Activated CD4-positive, alpha-beta T cell treated with anti-CD3 and anti-CD28 coated beads, Interleukin-2, amount 10 ng/mL, durations not matched to agents 24 days and 14 days (primary cell): ENCODE results near the gene GALNT18. TPM values are rescaled to one million over a fixed set of nuclear protein-coding genes. Genes with fewer than 3 reads are reported as not detected.

Experiments used
- DNase-seq: peaks from one replicate; pipeline ENCODE4 v3.0.0; 2022
- H3K27ac Mint-ChIP-seq: one replicate; pipeline ENCODE4 v1.8.0; 2022; ENCODE audit warnings: mild to moderate bottlenecking, mixed read lengths
- H3K27me3 Mint-ChIP-seq: one replicate; pipeline ENCODE4 v1.8.0; 2022; ENCODE audit warnings: mixed read lengths
- H3K36me3 Mint-ChIP-seq: one replicate; pipeline ENCODE4 v1.8.0; 2022; ENCODE audit warnings: low read depth, mild to moderate bottlenecking, mixed read lengths
- H3K4me1 Mint-ChIP-seq: one replicate; pipeline ENCODE4 v1.8.0; 2021; ENCODE audit warnings: mixed read lengths
- H3K4me3 Mint-ChIP-seq: one replicate; pipeline ENCODE4 v1.8.0; 2022; ENCODE audit warnings: mild to moderate bottlenecking, moderate library complexity, mixed read lengths
- H3K9me3 Mint-ChIP-seq: one replicate; pipeline ENCODE4 v1.8.0; 2021; ENCODE audit warnings: mixed read lengths
- intact Hi-C: fragments of 100-400 bp; cut with micrococcal nuclease; formaldehyde crosslinking; loops from one replicate; pipeline ENCODE4 v1.15.1; 2023
- total RNA-seq: library from RNA; stranded (reverse); gene quantifications from 2 replicates; pipeline ENCODE4 v1.2.3, GENCODE V29; 2022

The GALNT18 gene
- total RNA-seq, 1 donor from 2014 or later: 8.6 TPM

DNA sequence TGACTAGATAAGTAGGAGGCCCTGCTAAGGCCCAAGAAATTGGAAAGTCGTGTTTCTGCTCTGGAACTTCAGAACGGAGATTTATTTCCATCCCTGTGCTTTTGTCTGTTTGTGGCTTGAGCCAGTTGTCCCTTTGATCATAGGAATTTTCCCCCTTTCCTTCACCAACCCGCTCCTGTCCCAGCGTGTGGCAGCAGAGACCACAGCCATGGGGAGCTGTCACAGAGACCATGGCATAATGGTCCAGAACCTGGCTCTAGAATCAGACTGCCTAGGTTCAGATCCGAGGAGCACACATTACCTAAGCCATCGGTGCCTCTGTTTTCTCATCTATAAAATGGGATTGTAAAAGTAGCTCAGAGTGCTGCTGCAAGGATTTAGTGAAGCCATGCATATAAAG, 128.1 kb downstream of the GALNT18 start:
- DNase-seq: no peak
- no peaks in the 10 kb centered on the region for H3K9me3 Mint-ChIP-seq
- H3K27ac Mint-ChIP-seq: no peak overlapping the region
- H3K36me3 Mint-ChIP-seq: no peaks in the 10 kb centered on the region
- intact Hi-C loops: no loop called here
- H3K4me1 Mint-ChIP-seq: no peaks in the 10 kb centered on the region
- H3K27me3 Mint-ChIP-seq: peaks cover 2% of the 10 kb centered on the region
- no peak overlapping the region for H3K4me3 Mint-ChIP-seq

- no peak overlapping the region for H3K4me3 Mint-ChIP-seq
- H3K4me1 Mint-ChIP-seq: no peaks in the 10 kb centered on the region
- intact Hi-C loops: no loop called here
- no peaks in the 10 kb centered on the region for H3K9me3 Mint-ChIP-seq
- no peak for DNase-seq
- no peak overlapping the region for H3K27ac Mint-ChIP-seq
- peaks cover 2% of the 10 kb centered on the region for H3K27me3 Mint-ChIP-seq
- no peaks in the 10 kb centered on the region for H3K36me3 Mint-ChIP-seq
Measured at GRCh38 chr11:11491589-11491988, 130.2 kb downstream of the GALNT18 start.

GRCh38 chr11:11491014-11491413, 130.8 kb downstream of the GALNT18 start:
- Mint-ChIP-seq H3K4me1 (no peaks in the 10 kb centered on the region), H3K36me3 (no peaks in the 10 kb centered on the region), H3K9me3 (no peaks in the 10 kb centered on the region), H3K4me3 (no peak overlapping the region), H3K27ac (no peak overlapping the region), H3K27me3 (peaks cover 2% of the 10 kb centered on the region)
- no peak for DNase-seq
- intact Hi-C loops: no loop called here

- H3K4me3 Mint-ChIP-seq: no peak overlapping the region
- no peaks in the 10 kb centered on the region for H3K36me3 Mint-ChIP-seq
- intact Hi-C loops: no loop called here
- DNase-seq: no peak
- no peaks in the 10 kb centered on the region for H3K27me3 Mint-ChIP-seq
- no peaks in the 10 kb centered on the region for H3K4me1 Mint-ChIP-seq
- H3K27ac Mint-ChIP-seq: no peak overlapping the region
- no peaks in the 10 kb centered on the region for H3K9me3 Mint-ChIP-seq
Measured at GRCh38 chr11:11486423-11486822, 135.4 kb downstream of the GALNT18 start.

GRCh38 chr11:11486002-11486401, 135.8 kb downstream of the GALNT18 start:
- Mint-ChIP-seq H3K27me3 (no peaks in the 10 kb centered on the region), H3K27ac (no peak overlapping the region), H3K36me3 (no peaks in the 10 kb centered on the region), H3K4me3 (no peak overlapping the region), H3K9me3 (no peaks in the 10 kb centered on the region), H3K4me1 (no peaks in the 10 kb centered on the region)
- intact Hi-C loops: no loop called here
- no peak for DNase-seq

GRCh38 chr11:11483627-11484026, 138.2 kb downstream of the GALNT18 start:
- no peaks in the 10 kb centered on the region for H3K36me3 Mint-ChIP-seq
- H3K27me3 Mint-ChIP-seq: peaks cover 1% of the 10 kb centered on the region
- no peaks in the 10 kb centered on the region for H3K4me1 Mint-ChIP-seq
- intact Hi-C loops: no loop called here
- H3K27ac Mint-ChIP-seq: no peak overlapping the region
- H3K4me3 Mint-ChIP-seq: no peak overlapping the region
- DNase-seq: no peak
- H3K9me3 Mint-ChIP-seq: no peaks in the 10 kb centered on the region

- no peaks in the 10 kb centered on the region for H3K4me1 Mint-ChIP-seq
- no peaks in the 10 kb centered on the region for H3K36me3 Mint-ChIP-seq
- DNase-seq: no peak
- no peak overlapping the region for H3K27ac Mint-ChIP-seq
- intact Hi-C loops: no loop called here
- H3K27me3 Mint-ChIP-seq: peaks cover 1% of the 10 kb centered on the region
- no peaks in the 10 kb centered on the region for H3K9me3 Mint-ChIP-seq
- H3K4me3 Mint-ChIP-seq: no peak overlapping the region
Measured at GRCh38 chr11:11482730-11483129, 139.1 kb downstream of the GALNT18 start.

- no peaks in the 10 kb centered on the region for H3K9me3 Mint-ChIP-seq
- no peaks in the 10 kb centered on the region for H3K36me3 Mint-ChIP-seq
Measured at GRCh38 chr11:11481371-11481770, 140.4 kb downstream of the GALNT18 start.

DNA sequence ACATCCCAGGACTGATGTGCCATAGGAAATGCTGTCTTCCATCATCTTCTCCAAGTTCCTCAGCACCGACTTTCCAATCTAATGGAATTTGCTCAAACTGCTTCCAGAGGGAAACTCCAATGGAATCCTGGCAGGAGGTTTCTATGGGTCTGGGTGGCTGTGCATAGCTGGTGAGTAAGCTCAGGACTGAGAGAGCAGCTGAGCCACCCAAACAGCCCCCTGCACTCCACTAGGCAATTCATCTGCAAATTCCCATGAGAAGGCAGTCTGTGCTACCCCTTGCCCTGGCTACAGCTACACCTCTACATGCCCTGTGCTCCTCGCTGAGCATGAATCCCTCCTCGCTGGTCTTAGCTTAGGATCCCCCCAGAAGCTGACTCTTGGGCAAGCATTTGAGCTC, 140.8 kb downstream of the GALNT18 start:
- intact Hi-C loops: no loop called here

More at GRCh38 chr11:11481371-11481770, 140.4 kb downstream of the GALNT18 start:
- no peak overlapping the region for H3K27ac Mint-ChIP-seq
- peaks cover 1% of the 10 kb centered on the region for H3K27me3 Mint-ChIP-seq
- no peaks in the 10 kb centered on the region for H3K4me1 Mint-ChIP-seq
- DNase-seq: no peak
- intact Hi-C loops: no loop called here
- no peak overlapping the region for H3K4me3 Mint-ChIP-seq

GRCh38 chr11:11478687-11479086, 143.1 kb downstream of the GALNT18 start:
- H3K36me3 Mint-ChIP-seq: no peaks in the 10 kb centered on the region
- DNase-seq: no peak

More for the DNA sequence above, 140.8 kb downstream of the GALNT18 start:
- no peak for DNase-seq
- Mint-ChIP-seq H3K27ac (no peak overlapping the region), H3K4me3 (no peak overlapping the region), H3K9me3 (no peaks in the 10 kb centered on the region), H3K27me3 (peaks cover 1% of the 10 kb centered on the region), H3K36me3 (no peaks in the 10 kb centered on the region), H3K4me1 (no peaks in the 10 kb centered on the region)

GRCh38 chr11:11477695-11478420, 143.9 kb downstream of the GALNT18 start:
- no peak overlapping the region for H3K27ac Mint-ChIP-seq
- H3K9me3 Mint-ChIP-seq: no peaks in the 10 kb centered on the region
- H3K36me3 Mint-ChIP-seq: no peaks in the 10 kb centered on the region
- DNase-seq: no peak
- no peaks in the 10 kb centered on the region for H3K4me1 Mint-ChIP-seq
- H3K4me3 Mint-ChIP-seq: no peak overlapping the region
- intact Hi-C loops: no loop called here
- peaks cover 1% of the 10 kb centered on the region for H3K27me3 Mint-ChIP-seq

More at GRCh38 chr11:11478687-11479086, 143.1 kb downstream of the GALNT18 start:
- Mint-ChIP-seq H3K9me3 (no peaks in the 10 kb centered on the region), H3K4me3 (no peak overlapping the region), H3K4me1 (no peaks in the 10 kb centered on the region), H3K27me3 (peaks cover 1% of the 10 kb centered on the region), H3K27ac (no peak overlapping the region)
- intact Hi-C loops: no loop called here

GRCh38 chr11:11476971-11477645, 144.7 kb downstream of the GALNT18 start:
- no peak for DNase-seq
- H3K27ac Mint-ChIP-seq: no peak overlapping the region
- intact Hi-C loops: no loop called here
- no peaks in the 10 kb centered on the region for H3K4me1 Mint-ChIP-seq
- H3K9me3 Mint-ChIP-seq: no peaks in the 10 kb centered on the region
- peaks cover 1% of the 10 kb centered on the region for H3K27me3 Mint-ChIP-seq
- H3K4me3 Mint-ChIP-seq: no peak overlapping the region
- no peaks in the 10 kb centered on the region for H3K36me3 Mint-ChIP-seq

GRCh38 chr11:11476499-11476898, 145.3 kb downstream of the GALNT18 start:
- Mint-ChIP-seq H3K4me3 (no peak overlapping the region), H3K27ac (no peak overlapping the region), H3K4me1 (no peaks in the 10 kb centered on the region), H3K36me3 (no peaks in the 10 kb centered on the region), H3K9me3 (no peaks in the 10 kb centered on the region), H3K27me3 (peaks cover 1% of the 10 kb centered on the region)
- intact Hi-C loops: no loop called here
- DNase-seq: no peak

GRCh38 chr11:11472106-11472505, 149.7 kb downstream of the GALNT18 start:
- no peak for DNase-seq
- no peaks in the 10 kb centered on the region for H3K36me3 Mint-ChIP-seq
- H3K27ac Mint-ChIP-seq: no peak overlapping the region
- H3K4me1 Mint-ChIP-seq: no peaks in the 10 kb centered on the region
- H3K9me3 Mint-ChIP-seq: no peaks in the 10 kb centered on the region
- no peak overlapping the region for H3K4me3 Mint-ChIP-seq
- no peaks in the 10 kb centered on the region for H3K27me3 Mint-ChIP-seq
- intact Hi-C loops: no loop called here
